ENCODE measurements around the gene AMMECR1. TPM values are rescaled to one million over a fixed set of nuclear protein-coding genes. Genes with fewer than 3 reads are reported as not detected.

The AMMECR1 gene
- total RNA-seq, 1 donor from 2014 or later: 10.1 TPM

DNA sequence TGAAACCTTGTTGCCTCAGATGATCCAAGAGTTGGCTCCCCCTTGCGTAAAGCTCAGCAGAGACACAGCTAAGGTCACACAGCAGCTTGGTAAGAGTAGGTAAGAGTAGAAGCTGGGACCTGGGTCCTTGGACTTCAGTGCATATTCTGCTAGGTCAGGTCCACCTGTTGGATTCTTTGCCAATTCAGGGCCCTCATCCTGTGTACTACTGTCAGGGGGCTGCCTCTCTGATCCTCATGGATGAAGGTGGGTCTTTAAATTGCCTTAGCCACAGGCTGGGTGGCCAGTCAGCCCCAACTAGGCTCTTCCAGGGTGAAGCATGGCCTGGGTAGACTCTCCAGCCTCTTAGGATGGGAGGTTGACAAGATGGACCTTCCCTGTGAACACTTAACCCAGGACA, 155.8 kb downstream of the AMMECR1 start:
- no peak for DNase-seq (ENCODE audit: extremely low spot score, unreplicated experiment)

DNA sequence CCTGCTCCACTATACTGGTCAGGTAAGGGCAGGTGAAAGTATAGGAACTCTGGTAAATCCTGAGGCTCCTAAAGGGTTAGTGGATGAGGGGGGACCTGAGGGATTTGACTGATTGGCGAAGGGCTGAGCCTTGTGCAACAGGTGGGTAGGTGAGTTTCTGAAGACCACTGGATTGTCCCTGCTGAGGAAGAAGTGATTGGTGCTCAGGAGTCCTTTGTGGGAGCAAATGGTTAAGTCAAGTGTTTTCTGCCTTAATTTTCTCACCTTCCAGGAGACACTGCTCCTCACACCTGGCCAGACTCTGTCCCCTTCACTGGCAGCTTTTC, 156.6 kb downstream of the AMMECR1 start:
- no peak for DNase-seq (ENCODE audit: extremely low spot score, unreplicated experiment)
- no peaks in the 10 kb centered on the region for H3K9me3 Mint-ChIP-seq (ENCODE audit: unreplicated experiment)
- no peaks in the 10 kb centered on the region for H3K27me3 Mint-ChIP-seq (ENCODE audit: unreplicated experiment)
- H3K4me1 Mint-ChIP-seq (ENCODE audit: unreplicated experiment): no peaks in the 10 kb centered on the region
- TF ChIP-seq, protein P1, sequence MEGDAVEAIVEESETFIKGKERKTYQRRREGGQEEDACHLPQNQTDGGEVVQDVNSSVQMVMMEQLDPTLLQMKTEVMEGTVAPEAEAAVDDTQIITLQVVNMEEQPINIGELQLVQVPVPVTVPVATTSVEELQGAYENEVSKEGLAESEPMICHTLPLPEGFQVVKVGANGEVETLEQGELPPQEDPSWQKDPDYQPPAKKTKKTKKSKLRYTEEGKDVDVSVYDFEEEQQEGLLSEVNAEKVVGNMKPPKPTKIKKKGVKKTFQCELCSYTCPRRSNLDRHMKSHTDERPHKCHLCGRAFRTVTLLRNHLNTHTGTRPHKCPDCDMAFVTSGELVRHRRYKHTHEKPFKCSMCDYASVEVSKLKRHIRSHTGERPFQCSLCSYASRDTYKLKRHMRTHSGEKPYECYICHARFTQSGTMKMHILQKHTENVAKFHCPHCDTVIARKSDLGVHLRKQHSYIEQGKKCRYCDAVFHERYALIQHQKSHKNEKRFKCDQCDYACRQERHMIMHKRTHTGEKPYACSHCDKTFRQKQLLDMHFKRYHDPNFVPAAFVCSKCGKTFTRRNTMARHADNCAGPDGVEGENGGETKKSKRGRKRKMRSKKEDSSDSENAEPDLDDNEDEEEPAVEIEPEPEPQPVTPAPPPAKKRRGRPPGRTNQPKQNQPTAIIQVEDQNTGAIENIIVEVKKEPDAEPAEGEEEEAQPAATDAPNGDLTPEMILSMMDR (IDR thresholded peaks at IDR 0.05): no peak
- H3K4me3 Mint-ChIP-seq (ENCODE audit: unreplicated experiment): no peak overlapping the region
- H3K27ac Mint-ChIP-seq (ENCODE audit: unreplicated experiment): no peak overlapping the region
- H3K36me3 Mint-ChIP-seq (ENCODE audit: unreplicated experiment): no peaks in the 10 kb centered on the region

More for the DNA sequence above, 155.8 kb downstream of the AMMECR1 start:
- Mint-ChIP-seq H3K36me3 (ENCODE audit: unreplicated experiment) (no peaks in the 10 kb centered on the region), H3K27me3 (ENCODE audit: unreplicated experiment) (no peaks in the 10 kb centered on the region), H3K4me3 (ENCODE audit: unreplicated experiment) (no peak overlapping the region), H3K4me1 (ENCODE audit: unreplicated experiment) (no peaks in the 10 kb centered on the region), H3K27ac (ENCODE audit: unreplicated experiment) (no peak overlapping the region), H3K9me3 (ENCODE audit: unreplicated experiment) (no peaks in the 10 kb centered on the region)
- TF ChIP-seq, protein P1 (IDR thresholded peaks at IDR 0.05): no peak

DNA sequence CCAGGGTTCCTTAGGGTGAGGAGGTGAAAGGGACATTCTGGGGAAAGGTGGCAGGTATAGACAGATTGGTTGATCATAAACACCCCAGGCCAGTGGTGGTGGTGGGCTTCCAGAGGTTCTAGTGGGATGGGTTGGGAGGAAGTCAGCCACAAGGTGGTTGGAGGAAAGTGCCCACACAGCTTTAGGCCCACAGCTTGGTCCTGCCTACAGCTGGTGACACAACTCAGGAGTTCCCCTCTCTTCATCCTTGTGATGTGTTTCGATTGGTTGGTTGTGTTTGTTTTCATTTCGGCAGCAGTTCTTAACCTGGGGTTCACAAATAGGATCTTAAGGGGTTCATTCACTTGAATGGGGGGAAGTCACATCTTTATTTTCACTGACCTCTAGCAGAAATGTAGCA, 158.0 kb downstream of the AMMECR1 start:
- H3K27ac Mint-ChIP-seq (ENCODE audit: unreplicated experiment): no peak overlapping the region
- H3K27me3 Mint-ChIP-seq (ENCODE audit: unreplicated experiment): no peaks in the 10 kb centered on the region
- TF ChIP-seq, protein P1 (IDR thresholded peaks at IDR 0.05): no peak
- no peaks in the 10 kb centered on the region for H3K4me1 Mint-ChIP-seq (ENCODE audit: unreplicated experiment)
- DNase-seq (ENCODE audit: extremely low spot score, unreplicated experiment): no peak
- H3K9me3 Mint-ChIP-seq (ENCODE audit: unreplicated experiment): no peaks in the 10 kb centered on the region
- H3K36me3 Mint-ChIP-seq (ENCODE audit: unreplicated experiment): no peaks in the 10 kb centered on the region
- H3K4me3 Mint-ChIP-seq (ENCODE audit: unreplicated experiment): no peak overlapping the region

DNA sequence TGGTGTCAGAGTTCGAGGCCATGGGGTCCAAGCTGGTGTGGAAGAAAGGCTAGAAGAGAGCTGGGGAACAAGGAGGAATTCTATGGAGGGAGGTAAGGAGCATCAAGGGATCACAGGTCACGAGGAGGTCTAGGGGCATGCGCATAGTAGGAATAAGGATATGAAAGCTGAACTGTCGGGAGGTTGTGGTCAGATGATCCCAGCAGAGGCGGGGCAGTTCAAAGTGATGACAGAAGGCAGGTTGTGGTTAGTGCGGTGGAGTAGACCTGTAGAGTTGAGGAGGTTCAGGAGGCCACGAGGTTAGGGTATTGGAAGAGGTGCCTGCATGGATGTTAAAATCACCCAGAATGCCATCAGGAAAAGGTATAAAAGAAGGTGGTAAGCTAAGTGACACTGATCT, 158.7 kb downstream of the AMMECR1 start:
- H3K27ac Mint-ChIP-seq (ENCODE audit: unreplicated experiment): no peak overlapping the region
- no peak overlapping the region for H3K4me3 Mint-ChIP-seq (ENCODE audit: unreplicated experiment)
- TF ChIP-seq, protein P1 (IDR thresholded peaks at IDR 0.05): no peak
- no peaks in the 10 kb centered on the region for H3K4me1 Mint-ChIP-seq (ENCODE audit: unreplicated experiment)
- no peaks in the 10 kb centered on the region for H3K27me3 Mint-ChIP-seq (ENCODE audit: unreplicated experiment)
- H3K9me3 Mint-ChIP-seq (ENCODE audit: unreplicated experiment): no peaks in the 10 kb centered on the region
- H3K36me3 Mint-ChIP-seq (ENCODE audit: unreplicated experiment): no peaks in the 10 kb centered on the region
- no peak for DNase-seq (ENCODE audit: extremely low spot score, unreplicated experiment)

DNA sequence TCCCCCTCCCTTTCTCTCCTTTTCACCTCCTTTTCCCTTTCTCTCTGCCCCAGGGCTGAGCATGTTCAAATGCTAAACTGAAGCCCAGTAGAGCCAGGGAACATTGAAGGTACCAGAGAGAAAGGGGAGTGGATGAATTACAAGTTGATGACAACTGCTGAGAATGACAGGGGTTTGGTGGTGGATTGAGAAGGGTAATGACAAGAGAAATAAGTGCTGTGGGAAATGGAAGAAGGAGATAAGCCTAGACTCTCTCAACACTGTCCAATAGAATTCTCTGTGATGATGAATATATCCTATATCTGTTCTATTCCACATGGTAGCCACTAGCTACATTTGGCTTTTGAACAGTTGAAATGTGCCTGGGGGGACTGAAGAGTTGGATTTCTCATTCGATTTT, 160.4 kb downstream of the AMMECR1 start:
- Mint-ChIP-seq H3K9me3 (ENCODE audit: unreplicated experiment) (no peaks in the 10 kb centered on the region), H3K27me3 (ENCODE audit: unreplicated experiment) (no peaks in the 10 kb centered on the region), H3K4me3 (ENCODE audit: unreplicated experiment) (no peak overlapping the region), H3K4me1 (ENCODE audit: unreplicated experiment) (no peaks in the 10 kb centered on the region), H3K27ac (ENCODE audit: unreplicated experiment) (no peak overlapping the region), H3K36me3 (ENCODE audit: unreplicated experiment) (no peaks in the 10 kb centered on the region)
- TF ChIP-seq, protein P1 (IDR thresholded peaks at IDR 0.05): no peak
- DNase-seq (ENCODE audit: extremely low spot score, unreplicated experiment): no peak
